ENCODE results near the gene TMEM131L.

- TF ChIP-seq POLR2AphosphoS5 (IDR thresholded peaks at IDR 0.05), result no peak
- no peak for TF ChIP-seq POLR2A (IDR thresholded peaks at IDR 0.05)
Measured at GRCh38 chr4:153603258-153603657, 137.1 kb downstream of the TMEM131L start.
